GM12878 (cell line): ENCODE results near the gene SCARB1. TPM values are rescaled to one million over a fixed set of nuclear protein-coding genes. Genes with fewer than 3 reads are reported as not detected.

ENCODE experiments used
- ATAC-seq: fragments of 200-7000 bp; cut with Tn5 transposase; 3 replicates; pipeline ENCODE4 v1.9.1; 2020; ENCODE audit warnings: mild to moderate bottlenecking, moderate library complexity
- BruUV-seq: library from RNA; stranded (reverse); fragments of 400-500 nt; replicated peaks from 2 replicates; lab custom pipeline; 2021; lab: Mats Ljungman, UMichigan
- CTCF ChIA-PET: fragments of 300-600 bp; sonication (Branson Sonifier 250); formaldehyde crosslinking; extraction: SDS; loops from one replicate; lab custom pipeline; 2021; ENCODE audit warnings: inconsistent platforms; lab: Yijun Ruan, JAX
- POLR2A ChIA-PET: fragments of 350-600 bp; formaldehyde crosslinking; extraction: SDS; loops from one replicate; lab custom pipeline; 2021; ENCODE audit warnings: inconsistent platforms; lab: Charles Lee
- RAD21 ChIA-PET: fragments of 300-600 bp; sonication (Branson Sonifier 250); formaldehyde crosslinking; loops from one replicate; lab custom pipeline; 2023; ENCODE audit warnings: antibody characterized with exemption; ENCODE audit not compliant: unreplicated experiment; lab: Charles Lee
- SMC1A ChIA-PET: fragments of 300-600 bp; sonication (Branson Sonifier 250); formaldehyde crosslinking; loops from one replicate; lab custom pipeline; 2023; ENCODE audit not compliant: unreplicated experiment, uncharacterized antibody; lab: Charles Lee
- DNase-seq: peaks from one replicate; pipeline ENCODE4 v3.0.0-alpha.2; 2011; ENCODE audit warnings: low read depth, low spot score
- FAIRE-seq: peaks from 3 replicates; lab custom pipeline; 2011; peaks lifted over from hg19 to GRCh38; lab: Jason Lieb, UNC
- H2AFZ ChIP-seq: 2 replicates; pipeline ENCODE4 v1.6.0; 2011; ENCODE audit warnings: low read depth, low read length, control low read depth; ENCODE audit not compliant: control insufficient read depth
- H3K27ac ChIP-seq: 2 replicates; pipeline ENCODE4 v1.5.1; 2011; ENCODE audit warnings: control low read depth; ENCODE audit not compliant: control insufficient read depth, insufficient read depth
- H3K27me3 ChIP-seq, 2 experiments: replicated peaks in 1 of 2; 2 replicates each; pipeline versions ENCODE4 v1.6.0 to v1.6.1; 2011; ENCODE audit warnings: low read length in 1 of 2; ENCODE audit not compliant: control insufficient read depth in 2 of 2, insufficient read depth in 2 of 2
- H3K36me3 ChIP-seq, 2 experiments: 2 replicates each; pipeline ENCODE4 v1.5.1; 2011; ENCODE audit warnings: low read length in 1 of 2; ENCODE audit not compliant: control insufficient read depth in 2 of 2, insufficient read depth in 2 of 2
- H3K4me1 ChIP-seq: 2 replicates; pipeline ENCODE4 v1.6.1; 2011; ENCODE audit warnings: mild to moderate bottlenecking, low read length, moderate library complexity, mixed read lengths; ENCODE audit not compliant: control insufficient read depth, insufficient read depth
- H3K4me2 ChIP-seq: 2 replicates; pipeline ENCODE4 v1.6.0; 2011; ENCODE audit warnings: control low read depth; ENCODE audit not compliant: control insufficient read depth, insufficient read depth
- H3K4me3 ChIP-seq: fragments of 200-600 bp; sonication (generic); 2 replicates; pipeline ENCODE4 v1.5.1; 2016
- H3K79me2 ChIP-seq: 2 replicates; pipeline ENCODE4 v1.6.0; 2011; ENCODE audit warnings: low read length; ENCODE audit not compliant: control insufficient read depth, insufficient read depth
- H3K9ac ChIP-seq: 2 replicates; pipeline ENCODE4 v1.8.0; 2011; ENCODE audit warnings: low read length, control low read depth, mixed read lengths; ENCODE audit not compliant: control insufficient read depth, insufficient read depth
- H3K9me3 ChIP-seq: replicated peaks from 3 replicates; pipeline ENCODE4 v1.5.1; 2011; ENCODE audit warnings: mild to moderate bottlenecking, low read length; ENCODE audit not compliant: control insufficient read depth, insufficient read depth
- H4K20me1 ChIP-seq: 2 replicates; pipeline ENCODE4 v1.6.0; 2011; ENCODE audit not compliant: control insufficient read depth, insufficient read depth
- ASH2L ChIP-seq: fragments of 300-600, 200-600 bp; sonication (generic); IDR thresholded peaks from 2 replicates; pipeline ENCODE4 v1.6.1; 2017; ENCODE audit warnings: low read depth, mild to moderate bottlenecking, borderline replicate concordance
- DPF2 ChIP-seq: fragments of 450-650 bp; IDR thresholded peaks from 2 replicates; pipeline ENCODE4 v1.6.1; 2017; ENCODE audit warnings: mild to moderate bottlenecking
- IKZF2 ChIP-seq, 2 experiments: fragments of 450-650 bp; IDR thresholded peaks; 2 replicates each; pipeline ENCODE4 v1.6.1; 2017; ENCODE audit warnings: mild to moderate bottlenecking in 2 of 2, moderate library complexity in 2 of 2
- MYC ChIP-seq: IDR thresholded peaks from 2 replicates; pipeline ENCODE4 v1.6.1; 2011; ENCODE audit warnings: mild to moderate bottlenecking, low read length, moderate library complexity, inconsistent platforms; ENCODE audit not compliant: insufficient read depth, insufficient replicate concordance, insufficient read length, severe bottlenecking
- NFYA ChIP-seq: IDR thresholded peaks from 2 replicates; pipeline ENCODE4 v1.6.1; 2011; ENCODE audit warnings: low read depth, mild to moderate bottlenecking, low read length, improper control_type of control experiment, borderline replicate concordance
- NRF1 ChIP-seq: conservative IDR thresholded peaks from 2 replicates; pipeline ENCODE4 v1.6.1; 2011; ENCODE audit warnings: mild to moderate bottlenecking, low read depth, low read length, improper control_type of control experiment
- SRF ChIP-seq, 2 experiments: IDR thresholded peaks; 2 replicates each; pipeline ENCODE4 v1.6.1; 2011; ENCODE audit warnings: low read depth in 2 of 2, low read length in 2 of 2, mild to moderate bottlenecking in 1 of 2, moderate library complexity in 1 of 2
- ZBTB4 ChIP-seq: fragments of 450-650 bp; formaldehyde crosslinking; IDR thresholded peaks from 2 replicates; pipeline ENCODE4 v1.4.0; 2022; ENCODE audit warnings: mild to moderate bottlenecking, moderate library complexity
- WGBS: methylation state at CpG from one replicate; pipeline ENCODE4 v1.1.6; 2016; ENCODE audit warnings: low lambda C conversion rate; ENCODE audit not compliant: insufficient replicate concordance, insufficient coverage; ENCODE audit errors: missing lambda C conversion rate; 5-methylcytosine and 5-hydroxymethylcytosine counted together
- in situ Hi-C: fragments of 300-500 bp; cut with MboI; formaldehyde crosslinking; loops from 9 replicates; pipeline ENCODE4 v1.14.3; 2018; ENCODE audit warnings: mixed read lengths
- intact Hi-C: fragments of 100-400 bp; cut with micrococcal nuclease; formaldehyde crosslinking; loops from one replicate; pipeline ENCODE4 v1.14.2; 2022; ENCODE audit not compliant: unreplicated experiment
- polyA plus RNA-seq, 11 experiments: library from polyadenylated mRNA; depleted of rRNA in 4 of 11; unstranded in 6 of 11; stranded (reverse) in 5 of 11; fragments of >200 nt; fragmentation: Nextera tagmentation in 4 of 11; fragmentation: Illumina TruSeq in 1 of 11; extraction: Ambion mirVana in 4 of 11; extraction: Trizol in 1 of 11; gene quantifications; 1 replicate in 1 of 11; 2 replicates in 10 of 11; pipeline versions ENCODE4 v1.2.1 to v1.2.3, GENCODE V29; 2011 to 2016; ENCODE audit warnings: inconsistent platforms in 2 of 11, missing spikeins in 2 of 11, low read depth in 1 of 11
- total RNA-seq, 4 experiments: library from RNA; depleted of rRNA in 3 of 4; stranded (reverse); fragments of >200 nt in 3 of 4; fragmentation: Illumina TruSeq in 1 of 4; extraction: Trizol in 1 of 4; gene quantifications; 2 replicates each; pipeline versions ENCODE4 v1.2.1 to v1.2.3, GENCODE V29; 2013 to 2021
- TF ChIP-seq, protein P1 (sequence below): fragments of 450-650 bp; IDR thresholded peaks from 2 replicates; pipeline ENCODE4 v1.6.1; 2017; ENCODE audit warnings: mild to moderate bottlenecking

SCARB1 gene
- total and polyA plus RNA-seq, 10 of the 15 experiments (the other 5 are each of a cell fraction or from before 2014, with no cell fraction given), result 0.34 to 104 (median 63.1) TPM

GRCh38 chr12:124821252-124822200 is 42.1 kb downstream of the SCARB1 start:
- TF ChIP-seq MYC, result no peak
- no peak for TF ChIP-seq ZBTB4
- TF ChIP-seq ASH2L, result no peak
- TF ChIP-seq, protein P1, sequence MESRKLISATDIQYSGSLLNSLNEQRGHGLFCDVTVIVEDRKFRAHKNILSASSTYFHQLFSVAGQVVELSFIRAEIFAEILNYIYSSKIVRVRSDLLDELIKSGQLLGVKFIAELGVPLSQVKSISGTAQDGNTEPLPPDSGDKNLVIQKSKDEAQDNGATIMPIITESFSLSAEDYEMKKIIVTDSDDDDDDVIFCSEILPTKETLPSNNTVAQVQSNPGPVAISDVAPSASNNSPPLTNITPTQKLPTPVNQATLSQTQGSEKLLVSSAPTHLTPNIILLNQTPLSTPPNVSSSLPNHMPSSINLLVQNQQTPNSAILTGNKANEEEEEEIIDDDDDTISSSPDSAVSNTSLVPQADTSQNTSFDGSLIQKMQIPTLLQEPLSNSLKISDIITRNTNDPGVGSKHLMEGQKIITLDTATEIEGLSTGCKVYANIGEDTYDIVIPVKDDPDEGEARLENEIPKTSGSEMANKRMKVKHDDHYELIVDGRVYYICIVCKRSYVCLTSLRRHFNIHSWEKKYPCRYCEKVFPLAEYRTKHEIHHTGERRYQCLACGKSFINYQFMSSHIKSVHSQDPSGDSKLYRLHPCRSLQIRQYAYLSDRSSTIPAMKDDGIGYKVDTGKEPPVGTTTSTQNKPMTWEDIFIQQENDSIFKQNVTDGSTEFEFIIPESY, result no peak
- TF ChIP-seq NRF1, result no peak
- TF ChIP-seq DPF2, result no peak
- TF ChIP-seq NFYA, result no peak
- no peak for TF ChIP-seq SRF (IDR thresholded peaks at IDR 0.05; ENCODE audit: low read depth in 2 of 2, low read length in 2 of 2)
- TF ChIP-seq IKZF2 (IDR thresholded peaks at IDR 0.05), result no peak
- ChIA-PET POLR2A (no interaction called here), SMC1A (no interaction called here), CTCF (no interaction called here), RAD21 (no interaction called here)
- ATAC-seq (no peak), DNase-seq (no peak), FAIRE-seq (no peak)
- H4K20me1 ChIP-seq, result no peaks in the 10 kb centered on the region; the same call in 1 of the 2 replicates
- BruUV-seq, result no TSS peak
- H3K27ac ChIP-seq, result no peak overlapping the region
- no peaks in the 10 kb centered on the region for H3K4me1 ChIP-seq
- WGBS, result 95% methylated on average over 16 of the region's 16 CpGs
- H3K9ac ChIP-seq, result no peak overlapping the region
- peaks cover 4 to 13% of the 10 kb centered on the region in 2 experiments for H3K36me3 ChIP-seq
- in situ Hi-C loops (no loop called here), intact Hi-C loops (no loop called here)
- H3K4me3 ChIP-seq, result no peak overlapping the region
- no peaks in the 10 kb centered on the region for H3K9me3 ChIP-seq
- H3K27me3 ChIP-seq, result no peaks in the 10 kb centered on the region
- no peak overlapping the region for H2AFZ ChIP-seq
- H3K4me2 ChIP-seq, result no peak overlapping the region
- peaks cover 17% of the 10 kb centered on the region for H3K79me2 ChIP-seq
